OCI-M2 (cell line): ENCODE results near the gene H3-3A.

Source experiments
- DNase-seq: peaks from one replicate; lab custom pipeline; 2025; ENCODE audit not compliant: unreplicated experiment; lab: John Stamatoyannopoulos, UW

The H3-3A gene

DNA sequence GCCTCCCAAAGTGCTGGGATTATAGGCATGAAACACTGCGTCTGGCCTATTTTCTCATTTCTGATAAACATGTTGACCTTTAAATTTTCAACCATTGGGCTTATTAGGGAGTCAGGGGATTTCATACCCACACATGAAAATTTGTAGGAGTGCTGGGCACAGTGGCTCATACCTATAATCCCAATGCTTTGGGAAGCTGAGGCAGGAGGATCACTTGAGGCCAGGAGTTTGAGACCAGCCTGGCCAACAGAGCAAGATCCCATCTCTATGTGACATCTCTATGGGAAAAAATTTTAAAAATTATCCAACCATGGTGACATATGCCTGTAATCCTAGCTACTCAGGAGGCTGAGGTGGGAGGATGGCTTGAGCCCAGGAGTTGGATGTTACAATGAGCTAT lies 10.5 kb upstream of the H3-3A start:
- DNase-seq: no peak

DNA sequence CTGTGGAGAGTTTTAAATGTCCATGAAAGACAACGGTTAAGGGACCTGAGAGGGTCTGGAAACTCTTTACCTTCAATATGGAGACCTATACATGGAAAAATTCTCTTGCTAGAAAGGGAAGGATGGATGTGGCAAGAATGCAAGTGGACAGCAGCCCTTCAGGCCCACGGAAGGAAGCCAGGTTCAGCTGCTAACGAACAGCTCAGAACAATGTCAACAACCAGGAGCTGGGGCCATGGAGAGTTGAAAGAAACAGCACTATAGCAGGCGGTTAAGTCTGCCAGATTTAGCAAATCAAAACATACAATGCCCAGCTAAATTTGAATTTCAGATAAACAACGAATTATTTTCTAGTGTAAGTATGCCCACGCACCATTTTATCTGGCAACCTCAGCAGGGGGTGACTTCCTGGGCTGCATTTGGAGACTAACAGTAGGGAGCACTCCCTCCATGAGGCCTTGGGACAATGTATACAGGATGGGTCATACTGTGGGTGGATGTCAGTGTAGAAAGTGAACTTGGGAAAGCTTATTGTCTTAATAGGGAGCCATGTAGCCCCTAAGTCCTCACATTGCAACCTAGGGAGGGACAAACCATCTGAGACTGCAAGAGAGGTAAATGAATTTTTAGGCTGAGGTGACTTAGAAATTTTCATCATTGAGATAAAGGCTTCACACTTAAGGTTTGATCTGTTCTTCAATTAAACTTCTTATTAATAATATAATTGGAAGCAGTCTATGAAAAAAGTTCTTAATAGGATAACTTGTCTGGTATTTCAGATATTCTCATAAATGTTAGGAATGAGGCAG lies 7.8 kb upstream of the H3-3A start:
- no peak for DNase-seq

DNA sequence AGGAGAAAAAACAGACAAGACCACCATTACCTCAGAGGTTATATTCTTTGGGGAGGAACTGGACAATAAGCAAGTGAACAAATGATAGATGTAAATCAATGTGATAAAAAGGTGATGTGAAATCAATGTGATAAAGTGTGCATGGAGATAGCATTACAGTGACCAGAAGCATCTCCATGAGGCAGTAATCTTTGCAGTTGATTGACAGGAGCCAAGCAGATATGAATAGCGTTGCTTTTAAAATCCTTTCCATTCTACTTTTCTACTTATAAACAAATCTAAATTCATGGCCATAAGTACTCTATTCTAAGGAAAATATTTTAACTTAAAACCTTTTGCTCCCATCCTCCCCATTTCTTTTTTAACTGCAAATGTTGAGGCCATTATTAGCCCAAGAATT lies 2.8 kb upstream of the H3-3A start:
- no peak for DNase-seq

DNA sequence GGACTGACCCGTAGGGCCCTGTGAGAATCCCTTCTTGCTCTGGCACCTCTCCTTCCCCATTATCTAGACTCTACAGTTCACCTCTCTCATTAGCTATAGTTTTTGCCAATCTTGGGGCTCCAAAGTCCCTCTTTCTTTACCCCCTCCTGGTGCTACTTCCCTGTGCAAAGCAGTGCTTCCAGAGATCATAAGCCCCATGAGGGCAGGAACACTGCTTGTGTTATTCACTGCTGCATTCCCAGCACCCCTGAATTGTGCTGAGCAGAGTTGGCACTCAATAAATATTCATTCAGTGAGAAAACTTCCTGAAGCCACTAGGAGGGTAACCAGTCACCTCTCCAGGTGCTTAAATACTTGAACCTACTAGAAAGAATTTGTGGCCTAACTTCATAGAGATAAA lies 2.1 kb upstream of the H3-3A start:
- no peak for DNase-seq

DNA sequence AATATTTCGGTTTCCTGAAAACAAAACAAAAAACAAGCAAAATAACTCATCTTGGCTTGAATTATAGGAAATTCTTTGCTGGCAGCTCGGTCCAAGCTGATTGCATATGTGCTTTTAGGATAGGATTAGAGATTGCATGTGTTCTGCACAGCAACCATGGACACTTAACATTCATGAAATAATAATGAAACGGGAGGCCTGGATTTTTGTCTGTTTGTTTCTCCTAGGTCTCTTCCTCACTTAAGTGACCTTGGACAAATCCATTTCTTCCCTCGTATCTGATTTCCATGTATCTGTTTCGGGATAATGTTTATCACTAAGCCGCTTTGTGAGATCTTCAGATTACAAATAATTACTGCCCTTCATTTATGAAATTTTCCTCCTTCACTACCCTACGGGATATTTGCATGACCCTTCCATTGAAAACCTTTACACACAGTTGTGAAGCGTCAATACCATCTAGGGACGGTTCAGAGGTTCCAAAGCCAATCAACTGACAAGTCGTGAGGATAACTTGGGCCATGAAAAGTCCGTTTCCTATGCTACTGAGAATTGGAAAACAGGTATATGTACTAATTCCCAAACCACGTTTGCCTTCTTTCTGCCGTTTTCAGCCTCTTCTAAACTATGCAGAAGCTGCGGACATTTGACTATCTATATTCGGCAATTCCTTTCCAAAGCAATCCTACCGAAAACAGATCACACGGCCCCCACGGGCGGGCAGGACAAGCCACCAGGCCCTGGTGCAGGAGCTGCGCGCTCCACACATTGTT lies 1.3 kb upstream of the H3-3A start:
- DNase-seq: no peak

DNA sequence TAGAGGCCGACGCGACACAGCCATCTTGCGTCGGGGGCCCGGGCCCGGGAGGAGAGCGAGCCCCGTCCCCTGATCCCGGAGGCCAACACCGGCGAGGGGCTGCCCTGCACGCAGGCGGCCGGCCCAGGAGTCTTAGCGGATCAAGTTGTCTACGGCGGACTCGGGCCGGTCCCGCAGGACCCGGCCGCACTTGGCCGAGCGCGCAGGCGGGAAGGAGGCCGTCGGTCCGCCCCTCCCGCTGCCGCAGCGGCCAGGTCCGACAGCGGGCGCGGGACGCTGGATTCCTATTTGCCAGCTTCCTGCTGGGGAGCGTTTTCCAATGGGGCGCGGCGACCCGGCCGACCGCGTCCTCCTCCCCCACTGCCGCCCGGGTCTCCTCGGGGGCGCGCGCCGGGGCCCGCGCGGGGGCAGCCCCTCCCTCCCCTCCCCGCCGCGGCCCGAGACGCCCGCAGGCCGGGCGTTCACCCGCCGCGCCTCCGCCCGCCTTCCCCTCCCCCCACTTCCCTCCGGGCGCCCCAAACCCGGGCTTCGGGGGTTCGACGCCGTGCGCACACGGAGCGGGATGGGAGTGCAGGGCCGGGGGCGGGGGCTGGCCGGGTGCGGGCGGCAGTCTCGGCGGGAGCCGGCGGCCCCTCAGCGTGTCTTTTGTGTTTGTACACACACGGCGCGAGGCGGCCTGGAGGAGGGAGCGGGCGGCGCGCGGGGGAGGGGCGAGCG lies 517 bp upstream of the H3-3A start:
- no peak for DNase-seq

DNA sequence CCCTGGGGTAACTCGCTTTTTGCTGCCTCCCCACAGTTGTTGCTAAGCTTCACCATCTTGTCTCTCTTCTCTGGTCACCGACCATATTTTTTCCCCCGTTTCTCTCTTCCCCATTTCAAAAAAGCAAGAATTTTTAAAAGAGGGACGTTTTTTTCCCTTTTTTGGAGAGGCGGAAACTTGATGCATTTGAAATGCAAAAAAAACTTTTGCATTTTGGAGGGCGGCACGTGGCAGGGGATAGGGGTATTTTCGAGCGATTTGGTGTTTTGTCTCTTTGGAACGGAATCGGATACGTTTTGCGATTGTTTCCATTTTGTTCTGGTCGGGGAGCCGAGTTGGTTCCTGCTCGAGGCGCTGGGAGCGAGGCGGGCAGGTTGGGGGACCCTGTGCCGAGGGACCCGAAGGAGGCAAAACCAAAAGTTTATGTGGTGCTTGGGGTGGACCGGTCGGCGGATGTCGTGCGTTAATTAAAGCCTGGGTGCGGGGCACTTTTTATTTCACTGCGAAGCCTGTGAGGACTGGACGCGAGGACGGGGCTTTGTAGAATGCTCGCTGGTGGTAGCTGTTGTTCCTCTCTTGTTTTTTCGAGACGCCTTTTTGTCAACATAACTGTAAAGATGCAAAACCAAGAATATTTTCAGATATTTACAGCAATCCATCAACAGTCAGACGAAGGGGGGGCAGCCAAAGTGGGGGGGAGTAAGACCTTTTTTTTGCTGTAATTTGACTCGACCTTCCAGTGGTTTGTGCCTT lies 884 bp downstream of the H3-3A start:
- no peak for DNase-seq

DNA sequence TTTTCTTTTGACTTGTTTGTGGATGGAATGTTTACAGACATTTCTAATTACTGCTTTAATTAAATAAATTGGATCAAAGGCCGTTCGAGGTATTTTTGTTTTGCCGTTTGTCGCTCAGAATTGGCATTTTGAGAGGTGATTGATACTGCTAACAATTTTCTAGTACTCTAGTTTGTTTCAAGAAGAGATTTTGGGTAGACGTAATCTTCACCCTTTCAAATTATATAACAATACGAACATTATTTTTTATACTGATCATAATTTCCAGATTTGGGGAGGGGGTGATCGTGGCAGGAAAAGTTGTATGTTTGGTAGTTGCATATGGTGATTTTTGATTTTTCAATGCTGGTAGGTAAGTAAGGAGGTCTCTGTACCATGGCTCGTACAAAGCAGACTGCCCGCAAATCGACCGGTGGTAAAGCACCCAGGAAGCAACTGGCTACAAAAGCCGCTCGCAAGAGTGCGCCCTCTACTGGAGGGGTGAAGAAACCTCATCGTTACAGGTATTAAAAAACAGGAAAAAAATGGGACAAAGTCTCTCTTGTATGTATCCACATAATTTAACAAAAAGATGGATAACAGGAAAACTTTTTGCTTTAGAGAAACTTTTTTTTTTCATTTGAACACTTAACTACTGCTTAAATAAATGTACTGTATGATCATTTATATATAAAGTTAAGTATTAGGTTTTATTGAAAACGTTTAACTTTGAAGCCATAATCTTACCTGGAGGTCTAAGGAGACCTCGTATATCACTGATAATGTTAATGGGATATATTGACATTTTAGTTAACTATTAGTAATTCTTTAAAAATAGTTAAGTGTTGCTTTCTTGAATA lies 1.7 kb downstream of the H3-3A start:
- DNase-seq: no peak

DNA sequence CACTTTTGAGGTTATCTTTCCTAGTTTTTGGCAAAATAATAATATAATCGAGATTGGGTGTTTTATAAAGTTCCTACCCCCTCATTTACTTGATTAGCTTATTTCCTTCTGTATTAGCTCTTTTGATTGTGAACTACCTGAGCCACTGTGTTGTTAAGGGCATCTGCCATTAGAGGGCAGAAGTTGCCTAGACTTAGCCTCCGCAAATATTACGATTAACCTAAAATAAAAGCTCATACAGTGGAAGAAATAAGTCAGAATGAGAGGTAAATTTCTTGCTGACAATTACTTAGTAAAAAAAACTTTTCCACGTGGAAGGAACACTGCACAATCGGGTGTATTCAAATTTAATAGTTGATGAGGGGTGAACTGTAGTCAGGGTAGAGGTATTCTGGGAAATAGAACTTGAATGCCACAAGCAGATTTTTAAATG lies 2.3 kb downstream of the H3-3A start:
- DNase-seq: no peak

DNA sequence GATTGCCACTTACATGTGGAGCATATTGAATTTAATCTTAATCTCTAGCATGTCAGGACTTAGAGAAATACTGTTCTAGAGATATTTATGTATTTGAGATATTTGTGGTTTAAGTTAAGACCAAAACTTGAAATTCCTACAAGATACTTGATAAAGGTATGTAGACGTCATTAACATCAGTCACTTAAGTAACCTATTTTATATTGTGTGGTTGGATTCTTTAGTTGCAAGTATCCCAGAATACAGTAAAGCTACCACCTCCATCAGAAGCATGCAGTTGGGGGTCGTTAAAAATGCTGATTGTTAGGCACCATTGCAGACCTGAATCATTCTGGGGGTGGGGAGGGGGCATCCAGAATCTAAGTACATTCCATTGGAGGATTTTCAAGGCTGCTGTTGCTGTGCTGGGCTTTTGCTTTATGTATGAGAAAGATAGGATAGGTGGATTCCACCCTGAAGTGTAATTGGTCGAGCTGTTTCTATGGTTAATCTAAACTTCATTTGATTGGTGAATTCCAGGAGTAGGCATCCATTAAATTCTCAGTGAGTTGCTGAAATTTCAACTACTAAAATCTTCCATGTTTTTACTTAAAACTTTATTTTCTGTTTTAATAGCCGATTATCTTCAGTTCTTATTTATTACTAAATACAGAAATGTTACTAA lies 4.0 kb downstream of the H3-3A start:
- no peak for DNase-seq

DNA sequence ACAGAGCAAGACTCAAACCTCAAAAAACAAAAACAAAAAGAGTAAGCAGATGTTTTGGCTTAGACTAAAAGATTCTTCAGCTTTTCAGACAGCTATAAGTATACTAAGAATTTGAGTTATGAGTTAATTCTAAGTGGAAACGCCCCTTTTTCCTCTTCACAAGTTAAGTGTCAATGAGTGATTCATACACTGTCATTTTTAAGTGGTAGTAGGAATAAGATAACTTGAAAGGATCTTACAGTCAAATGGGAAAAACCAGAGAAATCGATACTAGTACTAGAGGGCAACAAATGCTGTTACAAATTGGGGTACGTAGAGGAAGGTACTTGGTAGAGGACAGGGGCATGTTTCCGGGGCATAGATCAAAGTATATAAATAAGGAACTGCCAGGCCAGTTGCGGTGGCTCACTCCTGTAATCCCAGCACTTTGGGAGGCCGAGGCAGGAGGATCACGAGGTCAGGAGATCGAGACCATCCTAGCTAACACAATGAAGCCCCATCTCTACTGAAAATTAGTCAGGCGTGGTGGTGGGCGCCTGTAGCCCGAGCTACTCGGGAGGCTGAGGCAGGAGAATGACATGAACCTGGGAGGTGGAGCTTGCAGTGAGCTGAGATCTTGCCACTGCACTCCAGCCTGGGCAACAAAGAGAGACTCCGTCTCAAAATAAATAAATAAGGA lies 7.4 kb downstream of the H3-3A start:
- DNase-seq: no peak

DNA sequence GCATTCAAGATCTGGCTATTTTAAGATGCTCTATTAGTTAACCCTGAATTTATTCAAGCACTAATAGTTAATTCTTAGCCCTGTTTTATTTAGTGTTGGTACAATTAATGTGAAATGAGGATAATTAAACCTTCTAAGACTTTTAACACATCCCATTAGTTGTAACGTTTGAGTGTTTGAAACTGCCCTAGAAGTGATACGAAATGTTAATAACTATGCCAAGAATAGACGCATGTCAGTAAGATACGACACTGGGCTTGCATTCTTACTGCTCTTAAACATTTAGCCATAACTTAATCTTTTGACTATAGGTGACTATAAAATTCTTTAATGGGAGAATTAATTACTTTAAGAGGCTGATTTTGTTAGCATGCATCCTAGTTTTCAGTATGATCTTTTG lies 9.8 kb downstream of the H3-3A start:
- no peak for DNase-seq

DNA sequence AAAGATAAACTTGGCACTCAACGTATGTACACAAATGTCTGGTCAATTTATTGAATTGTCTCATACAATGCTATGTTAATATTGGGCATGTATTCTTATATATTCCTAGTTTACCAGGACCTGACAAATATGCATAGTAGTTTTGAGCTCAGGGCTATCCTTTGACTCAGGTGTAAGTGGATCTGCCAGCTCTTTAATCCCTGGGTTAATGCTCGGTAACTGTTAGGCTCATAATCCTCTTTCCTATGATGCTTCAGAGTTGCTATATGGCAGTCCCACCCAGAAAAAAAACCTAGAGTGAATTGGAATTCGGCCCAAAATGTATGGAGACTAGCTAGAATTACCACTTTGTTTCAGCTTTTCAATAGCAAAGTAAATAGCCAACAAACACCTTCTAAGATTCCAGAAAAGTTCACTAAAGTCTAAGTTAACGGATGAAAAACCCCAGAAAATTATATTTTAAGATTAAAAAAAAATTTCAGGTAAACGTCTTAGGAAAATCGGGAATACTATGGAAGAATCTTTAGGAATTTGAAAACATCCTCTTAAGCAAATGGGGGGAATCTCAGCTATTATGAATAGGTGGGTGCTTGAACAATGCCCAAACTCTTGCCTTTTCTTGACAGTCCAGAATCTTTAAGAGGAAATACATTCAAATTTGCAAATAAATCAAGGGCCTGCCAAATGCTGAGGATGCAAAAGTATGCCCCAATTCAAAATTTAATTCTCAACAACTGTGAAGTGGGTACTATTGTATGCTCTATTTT lies 10.9 kb downstream of the H3-3A start:
- no peak for DNase-seq

DNA sequence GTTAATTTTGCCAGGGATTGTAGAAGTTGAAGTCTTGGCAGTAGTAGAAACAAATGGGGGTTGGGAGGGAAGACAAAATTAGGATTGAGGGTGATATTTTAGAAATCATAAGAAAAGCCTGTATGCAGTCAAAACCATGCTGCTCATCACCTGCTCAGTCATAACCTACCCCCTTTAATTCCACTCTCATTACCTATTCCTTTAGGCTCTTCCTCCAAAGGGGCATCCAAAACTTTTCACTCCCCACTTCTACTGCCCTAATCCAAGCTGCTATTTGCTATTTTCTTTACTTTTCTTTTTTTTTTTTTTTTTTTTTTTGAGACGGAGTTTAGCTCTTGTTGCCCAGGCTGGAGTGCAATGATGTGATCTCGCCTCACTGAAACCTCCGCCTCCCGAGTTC lies 11.5 kb downstream of the H3-3A start:
- no peak for DNase-seq

DNA sequence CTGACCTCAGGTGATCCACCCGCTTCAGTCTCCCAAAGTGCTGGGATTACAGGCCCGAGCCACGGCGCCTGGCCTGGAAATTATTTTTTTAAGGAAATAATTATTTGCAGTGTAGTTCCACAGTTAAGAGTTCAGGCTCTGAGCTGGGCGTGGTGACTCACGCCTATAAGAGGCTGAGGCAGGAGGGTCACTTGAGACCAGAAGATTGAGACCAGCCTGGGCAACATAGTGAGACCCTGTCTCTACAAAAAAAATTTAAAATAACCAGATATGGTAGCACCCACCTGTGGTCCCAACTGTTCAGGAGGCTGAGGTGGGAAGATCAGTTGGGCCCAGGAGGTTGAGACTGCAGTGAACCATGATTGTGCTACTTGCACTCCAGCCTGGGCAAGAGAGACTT lies 13.9 kb downstream of the H3-3A start:
- DNase-seq: no peak

DNA sequence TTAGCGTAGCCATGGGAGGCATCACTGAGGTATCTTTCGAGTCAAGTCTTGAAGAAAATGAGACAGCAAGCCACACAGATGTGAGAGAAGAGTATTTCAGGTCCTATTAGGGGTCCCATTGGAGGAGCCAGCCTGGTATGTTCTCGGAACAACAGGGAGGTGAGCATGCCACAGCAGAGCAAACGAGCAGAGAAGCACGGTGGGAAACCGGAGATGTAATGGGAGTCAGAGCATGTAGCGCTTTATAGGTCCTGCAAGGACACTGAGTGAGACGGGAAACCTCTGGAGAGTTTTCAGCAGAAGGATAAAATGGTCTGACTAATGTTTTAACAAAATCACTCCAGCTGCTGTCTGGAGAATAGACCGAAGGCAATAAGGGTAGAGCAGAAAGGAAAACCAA lies 15.9 kb downstream of the H3-3A start:
- DNase-seq: no peak

DNA sequence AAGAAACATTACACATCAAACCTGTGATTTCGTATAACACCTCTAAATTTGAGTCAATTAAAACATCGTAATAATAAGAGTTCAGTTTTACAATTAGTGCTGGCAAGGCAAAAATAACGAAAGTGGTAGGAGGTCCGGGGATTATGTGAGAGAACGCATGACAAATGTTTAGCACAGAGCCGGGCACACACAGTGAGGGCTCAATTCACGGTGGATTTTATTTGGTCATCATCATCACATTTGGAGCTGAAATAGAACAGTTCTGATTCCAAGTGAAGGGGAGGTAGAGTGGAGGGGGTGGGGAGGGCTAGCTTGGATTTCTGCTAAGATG lies 20.0 kb downstream of the H3-3A start:
- no peak for DNase-seq

DNA sequence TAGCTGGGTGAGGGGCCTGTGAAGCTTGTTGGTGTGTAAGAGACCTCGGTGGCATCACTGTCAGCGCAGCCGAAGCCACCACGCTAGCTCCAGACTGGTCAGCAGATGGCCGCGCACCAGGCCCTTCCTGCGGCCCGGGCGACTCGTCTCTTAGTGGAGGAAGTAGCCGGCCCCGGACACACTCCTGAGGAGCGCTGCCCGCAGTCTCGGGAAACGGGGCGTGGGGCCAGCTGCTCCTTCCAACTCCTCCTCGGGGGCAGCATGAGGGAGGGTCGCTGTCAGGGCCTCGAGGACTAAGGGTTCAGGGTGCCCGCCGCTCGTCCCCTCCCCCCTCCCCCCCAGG lies 20.4 kb downstream of the H3-3A start:
- DNase-seq: no peak
